Stimulated activated CD8-positive, alpha-beta memory T cell treated with anti-CD3 and anti-CD28 coated beads, Interleukin-12 subunit alpha, Interleukin-12 subunit beta, amount 100 ng/mL, for 4 hours (primary cell): Measurements from ENCODE around the gene RAPSN.

Experiments
- DNase-seq: peaks from one replicate; pipeline ENCODE4 v3.0.0-alpha.2; 2020; ENCODE audit warnings: low read depth

Gene RAPSN

DNA sequence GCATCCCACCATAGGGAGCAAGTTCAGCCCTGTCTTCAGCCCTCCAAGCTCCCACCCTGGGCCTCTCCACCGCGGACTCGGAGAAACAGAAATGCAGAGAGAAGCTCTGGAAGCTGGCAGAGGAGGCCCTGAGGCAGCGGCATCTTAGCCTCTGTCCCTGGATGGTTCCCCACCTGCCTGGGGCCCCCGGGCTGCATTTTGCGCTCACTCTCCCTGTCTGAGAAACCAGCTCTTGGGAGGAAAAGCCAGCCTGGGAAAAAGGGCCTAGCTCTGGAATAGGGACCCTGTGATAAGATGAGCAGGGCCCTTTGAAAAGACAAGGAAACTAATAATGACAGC lies 58.5 kb downstream of the RAPSN start:
- no peak for DNase-seq

DNA sequence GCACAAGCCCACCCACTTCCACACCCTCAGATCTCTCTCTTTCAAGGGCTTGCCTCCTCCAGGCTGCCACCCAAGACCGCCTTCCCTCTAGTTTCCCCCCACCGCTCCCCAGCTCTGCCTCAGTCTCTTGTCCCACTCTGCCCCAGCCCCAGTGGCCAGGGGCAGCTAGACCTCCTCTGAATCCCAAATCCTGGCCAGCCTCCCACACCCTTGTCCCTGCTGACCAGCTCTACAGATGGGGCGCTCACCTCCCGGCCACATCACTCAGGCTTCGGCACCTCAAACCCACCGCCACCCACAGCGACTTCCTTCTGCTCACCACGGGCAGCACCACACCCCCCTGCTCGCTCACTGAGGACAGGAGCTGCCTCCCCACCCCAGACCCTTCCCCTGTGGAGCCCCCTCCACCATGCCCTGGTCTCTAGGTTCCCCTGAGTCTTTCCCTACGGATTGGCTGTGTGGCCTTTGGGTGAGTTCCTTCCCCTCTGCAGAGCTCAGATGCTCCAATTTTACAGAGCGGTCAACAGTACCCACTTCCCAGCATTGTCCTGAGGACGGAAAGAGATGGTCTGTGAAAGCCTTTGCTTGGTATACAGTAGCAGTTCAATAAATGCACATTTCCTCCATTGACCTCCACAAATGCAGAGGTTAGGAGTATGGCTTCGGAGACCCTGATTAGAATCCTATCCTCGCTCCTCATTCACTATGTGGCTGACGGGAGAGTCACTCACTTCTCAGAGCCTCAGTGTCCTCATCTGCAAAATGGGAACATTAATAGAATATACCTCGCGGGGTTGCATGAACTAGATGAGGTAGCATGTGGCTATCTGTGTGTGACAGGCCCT lies 59.1 kb downstream of the RAPSN start:
- DNase-seq, result no peak

DNA sequence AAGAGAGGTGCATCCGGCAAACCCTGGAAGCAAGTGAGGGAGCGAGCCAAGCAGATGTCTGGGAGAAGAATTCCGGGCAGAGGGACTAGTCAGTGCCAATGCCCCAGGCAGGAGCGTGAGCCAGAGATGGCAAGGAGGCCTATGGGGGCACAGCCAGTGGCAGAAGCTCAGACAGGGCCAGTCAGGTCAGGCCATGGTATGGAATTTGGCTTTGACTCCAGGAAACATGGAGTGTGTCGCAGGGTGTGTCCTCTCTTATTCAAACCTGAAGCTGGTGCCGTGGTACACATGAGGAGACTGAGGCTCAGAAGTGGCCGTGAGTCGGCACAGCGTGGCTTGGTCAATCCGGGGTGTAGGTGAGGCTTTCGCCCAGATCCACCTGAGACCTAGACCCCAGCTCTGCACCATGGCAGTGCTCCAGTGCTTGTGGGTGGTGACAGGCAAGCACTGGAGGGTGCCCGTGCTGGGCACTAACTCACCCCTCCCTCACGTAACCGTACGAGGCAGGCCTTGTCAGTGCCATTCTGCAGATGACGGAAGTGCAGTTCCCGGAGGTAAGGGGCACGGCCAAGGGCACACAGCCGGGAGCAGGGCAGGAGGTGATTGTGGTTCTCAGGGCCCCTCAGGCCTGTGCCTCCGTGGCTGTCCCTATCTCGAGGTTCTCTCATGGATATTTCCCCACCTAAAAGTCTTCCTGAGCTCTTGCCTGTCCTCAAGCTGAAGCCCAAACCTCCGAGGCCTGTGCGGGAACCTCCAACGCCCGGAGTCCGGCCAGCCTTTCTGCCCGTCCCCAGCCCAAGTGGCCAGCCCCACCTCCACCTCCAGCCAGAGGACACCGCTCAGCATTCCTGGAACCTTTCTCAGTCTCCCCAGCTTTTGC lies 60.0 kb downstream of the RAPSN start:
- no peak for DNase-seq

DNA sequence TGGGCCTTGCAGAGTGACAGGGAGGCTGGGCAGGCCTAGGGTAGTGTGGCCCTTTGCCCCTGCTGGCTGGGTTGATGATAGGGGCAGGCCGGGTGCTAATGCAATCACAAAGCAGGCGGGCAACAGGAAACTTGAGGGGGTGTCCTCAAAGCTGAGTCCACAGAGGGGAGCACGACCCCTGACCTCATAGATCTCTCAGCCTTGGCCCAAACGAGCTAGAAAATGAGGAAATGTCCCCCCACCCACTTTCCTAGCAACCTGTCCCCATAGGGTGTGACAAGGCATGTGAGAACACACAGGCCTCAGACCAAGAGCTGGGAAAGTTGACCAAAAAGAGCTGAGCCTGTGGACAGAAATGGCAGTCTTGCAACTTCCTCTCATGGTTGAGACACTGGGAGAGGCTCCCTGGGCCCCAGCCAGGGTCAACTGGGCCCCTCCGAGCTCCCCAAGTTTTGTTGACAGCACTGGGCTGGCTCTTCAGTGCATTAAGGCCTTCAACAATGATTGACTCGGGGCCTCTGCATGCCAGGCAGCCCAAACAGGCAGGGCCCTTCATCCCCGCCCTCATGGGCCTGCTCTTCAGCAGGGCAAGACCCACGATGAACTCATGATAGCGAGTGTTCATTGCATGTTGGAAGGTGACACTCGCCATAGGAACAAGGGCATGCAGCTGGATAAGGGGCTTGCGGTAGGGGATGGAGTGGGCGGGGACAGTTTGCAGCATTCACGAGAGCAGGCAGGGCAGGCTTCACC lies 60.8 kb downstream of the RAPSN start:
- no peak for DNase-seq
